GM10266 (cell line): ENCODE measurements around the gene CCDC90B.

ENCODE experiments used
- DNase-seq: peaks from one replicate; pipeline ENCODE4 v3.0.0; 2012; ENCODE audit errors: extremely low spot score
- CTCF ChIP-seq: IDR thresholded peaks from 2 replicates; pipeline ENCODE4 v1.5.1; 2012; ENCODE audit warnings: mild to moderate bottlenecking, low read depth; ENCODE audit not compliant: control insufficient read depth, insufficient read depth; ENCODE audit errors: missing control alignments

CCDC90B gene

GRCh38 chr11:83252941-83253340 lies 33.2 kb downstream of the CCDC90B start:
- no peak for DNase-seq
- no peak for TF ChIP-seq CTCF

- no peak for TF ChIP-seq CTCF
- DNase-seq: no peak
Measured at GRCh38 chr11:83252266-83252665, 33.9 kb downstream of the CCDC90B start.

- TF ChIP-seq CTCF: peak; percentile 59
- peak; percentile 34 for DNase-seq
Measured at GRCh38 chr11:83249972-83250593, 36.1 kb downstream of the CCDC90B start.

- no peak for TF ChIP-seq CTCF
- DNase-seq: no peak
Measured at GRCh38 chr11:83249445-83249844, 36.7 kb downstream of the CCDC90B start.

GRCh38 chr11:83241291-83241946 lies 44.7 kb downstream of the CCDC90B start:
- no peak for DNase-seq
- TF ChIP-seq CTCF: peak; percentile 54

GRCh38 chr11:83238111-83238510 lies 48.1 kb downstream of the CCDC90B start:
- no peak for TF ChIP-seq CTCF
- no peak for DNase-seq

- DNase-seq: no peak
- no peak for TF ChIP-seq CTCF
Measured at GRCh38 chr11:83235825-83236224, 50.3 kb downstream of the CCDC90B start.
